ENCODE data around the gene ARHGAP30.

ARHGAP30 gene

GRCh38 chr1:161082483-161082882 lies 12.8 kb upstream of the ARHGAP30 start:
- no peak overlapping the region for H3K4me3 ChIP-seq (ENCODE audit: insufficient read depth, low read depth, low read length)
- no peaks in the 10 kb centered on the region for H3K27me3 ChIP-seq (ENCODE audit: control insufficient read depth, insufficient read depth, low read length, poor library complexity, severe bottlenecking)
- no peaks in the 10 kb centered on the region for H3K9me3 ChIP-seq (ENCODE audit: control insufficient read depth, low read length)
- no peaks in the 10 kb centered on the region for H3K36me3 ChIP-seq (ENCODE audit: control insufficient read depth, insufficient read depth, low read length)
- H3K4me1 ChIP-seq (ENCODE audit: control insufficient read depth, insufficient read depth, low read length) = peaks cover 12% of the 10 kb centered on the region
- WGBS, 2 experiments = 86 to 89% methylated on average over 2 of the region's 2 CpGs
- H3K27ac ChIP-seq (ENCODE audit: insufficient read depth, low read depth, low read length, poor library complexity, severe bottlenecking) = no peak overlapping the region

- H3K36me3 ChIP-seq (ENCODE audit: control insufficient read depth, insufficient read depth, low read length) = no peaks in the 10 kb centered on the region
- no peak overlapping the region for H3K27ac ChIP-seq (ENCODE audit: insufficient read depth, low read depth, low read length, poor library complexity, severe bottlenecking)
- no peaks in the 10 kb centered on the region for H3K27me3 ChIP-seq (ENCODE audit: control insufficient read depth, insufficient read depth, low read length, poor library complexity, severe bottlenecking)
- H3K4me3 ChIP-seq (ENCODE audit: insufficient read depth, low read depth, low read length) = no peak overlapping the region
- no peaks in the 10 kb centered on the region for H3K9me3 ChIP-seq (ENCODE audit: control insufficient read depth, low read length)
- peaks cover 12% of the 10 kb centered on the region for H3K4me1 ChIP-seq (ENCODE audit: control insufficient read depth, insufficient read depth, low read length)
- 76 to 78% methylated on average over 5 of the region's 5 CpGs for WGBS, 2 experiments
Observed at GRCh38 chr1:161081519-161081918, 11.8 kb upstream of the ARHGAP30 start.

- Histone ChIP-seq H3K27me3 (ENCODE audit: control insufficient read depth, insufficient read depth, low read length, poor library complexity, severe bottlenecking) (no peaks in the 10 kb centered on the region), H3K9me3 (ENCODE audit: control insufficient read depth, low read length) (no peaks in the 10 kb centered on the region), H3K36me3 (ENCODE audit: control insufficient read depth, insufficient read depth, low read length) (no peaks in the 10 kb centered on the region), H3K27ac (ENCODE audit: insufficient read depth, low read depth, low read length, poor library complexity, severe bottlenecking) (peak overlapping the region; percentile 50), H3K4me1 (ENCODE audit: control insufficient read depth, insufficient read depth, low read length) (peaks cover 12% of the 10 kb centered on the region), H3K4me3 (ENCODE audit: insufficient read depth, low read depth, low read length) (no peak overlapping the region)
- 61 to 70% methylated on average over 5 of the region's 5 CpGs for WGBS, 2 experiments
Observed at GRCh38 chr1:161080441-161081405, 11.0 kb upstream of the ARHGAP30 start.

GRCh38 chr1:161079436-161080110 lies 9.9 kb upstream of the ARHGAP30 start:
- WGBS, 2 experiments = 92 to 93% methylated on average over 41 of the region's 41 CpGs
- H3K27ac ChIP-seq (ENCODE audit: insufficient read depth, low read depth, low read length, poor library complexity, severe bottlenecking) = no peak overlapping the region
- peaks cover 7% of the 10 kb centered on the region for H3K4me1 ChIP-seq (ENCODE audit: control insufficient read depth, insufficient read depth, low read length)
- H3K36me3 ChIP-seq (ENCODE audit: control insufficient read depth, insufficient read depth, low read length) = no peaks in the 10 kb centered on the region
- H3K4me3 ChIP-seq (ENCODE audit: insufficient read depth, low read depth, low read length) = no peak overlapping the region
- no peaks in the 10 kb centered on the region for H3K9me3 ChIP-seq (ENCODE audit: control insufficient read depth, low read length)
- no peaks in the 10 kb centered on the region for H3K27me3 ChIP-seq (ENCODE audit: control insufficient read depth, insufficient read depth, low read length, poor library complexity, severe bottlenecking)

- Histone ChIP-seq H3K4me1 (ENCODE audit: control insufficient read depth, insufficient read depth, low read length) (no peaks in the 10 kb centered on the region), H3K4me3 (ENCODE audit: insufficient read depth, low read depth, low read length) (no peak overlapping the region), H3K9me3 (ENCODE audit: control insufficient read depth, low read length) (no peaks in the 10 kb centered on the region), H3K27ac (ENCODE audit: insufficient read depth, low read depth, low read length, poor library complexity, severe bottlenecking) (no peak overlapping the region), H3K27me3 (ENCODE audit: control insufficient read depth, insufficient read depth, low read length, poor library complexity, severe bottlenecking) (no peaks in the 10 kb centered on the region), H3K36me3 (ENCODE audit: control insufficient read depth, insufficient read depth, low read length) (no peaks in the 10 kb centered on the region)
- 88 to 91% methylated on average over 9 of the region's 9 CpGs for WGBS, 2 experiments
Observed at GRCh38 chr1:161077426-161077825, 7.7 kb upstream of the ARHGAP30 start.

- no peak overlapping the region for H3K4me3 ChIP-seq (ENCODE audit: insufficient read depth, low read depth, low read length)
- H3K4me1 ChIP-seq (ENCODE audit: control insufficient read depth, insufficient read depth, low read length) = no peaks in the 10 kb centered on the region
- no peaks in the 10 kb centered on the region for H3K36me3 ChIP-seq (ENCODE audit: control insufficient read depth, insufficient read depth, low read length)
- H3K27me3 ChIP-seq (ENCODE audit: control insufficient read depth, insufficient read depth, low read length, poor library complexity, severe bottlenecking) = no peaks in the 10 kb centered on the region
- no peak overlapping the region for H3K27ac ChIP-seq (ENCODE audit: insufficient read depth, low read depth, low read length, poor library complexity, severe bottlenecking)
- H3K9me3 ChIP-seq (ENCODE audit: control insufficient read depth, low read length) = no peaks in the 10 kb centered on the region
Observed at GRCh38 chr1:161076410-161076809, 6.7 kb upstream of the ARHGAP30 start.

GRCh38 chr1:161074676-161075368 lies 5.1 kb upstream of the ARHGAP30 start:
- Histone ChIP-seq H3K4me3 (ENCODE audit: insufficient read depth, low read depth, low read length) (no peak overlapping the region), H3K36me3 (ENCODE audit: control insufficient read depth, insufficient read depth, low read length) (no peaks in the 10 kb centered on the region), H3K27ac (ENCODE audit: insufficient read depth, low read depth, low read length, poor library complexity, severe bottlenecking) (no peak overlapping the region), H3K9me3 (ENCODE audit: control insufficient read depth, low read length) (no peaks in the 10 kb centered on the region), H3K27me3 (ENCODE audit: control insufficient read depth, insufficient read depth, low read length, poor library complexity, severe bottlenecking) (no peaks in the 10 kb centered on the region), H3K4me1 (ENCODE audit: control insufficient read depth, insufficient read depth, low read length) (no peaks in the 10 kb centered on the region)
- WGBS, 2 experiments = 91% methylated on average over 12 of the region's 12 CpGs

- H3K36me3 ChIP-seq (ENCODE audit: control insufficient read depth, insufficient read depth, low read length) = no peaks in the 10 kb centered on the region
- H3K27me3 ChIP-seq (ENCODE audit: control insufficient read depth, insufficient read depth, low read length, poor library complexity, severe bottlenecking) = no peaks in the 10 kb centered on the region
- WGBS, 2 experiments = 80 to 81% methylated on average over 7 of the region's 7 CpGs
Observed at GRCh38 chr1:161073474-161074121, 3.9 kb upstream of the ARHGAP30 start.

GRCh38 chr1:161072751-161073449 lies 3.2 kb upstream of the ARHGAP30 start:
- Histone ChIP-seq H3K27ac (ENCODE audit: insufficient read depth, low read depth, low read length, poor library complexity, severe bottlenecking) (no peak overlapping the region), H3K4me1 (ENCODE audit: control insufficient read depth, insufficient read depth, low read length) (no peaks in the 10 kb centered on the region), H3K4me3 (ENCODE audit: insufficient read depth, low read depth, low read length) (no peak overlapping the region), H3K9me3 (ENCODE audit: control insufficient read depth, low read length) (no peaks in the 10 kb centered on the region), H3K27me3 (ENCODE audit: control insufficient read depth, insufficient read depth, low read length, poor library complexity, severe bottlenecking) (no peaks in the 10 kb centered on the region), H3K36me3 (ENCODE audit: control insufficient read depth, insufficient read depth, low read length) (no peaks in the 10 kb centered on the region)
- WGBS, 2 experiments = 89 to 91% methylated on average over 19 of the region's 19 CpGs

More at GRCh38 chr1:161073474-161074121, 3.9 kb upstream of the ARHGAP30 start:
- Histone ChIP-seq H3K27ac (ENCODE audit: insufficient read depth, low read depth, low read length, poor library complexity, severe bottlenecking) (no peak overlapping the region), H3K4me1 (ENCODE audit: control insufficient read depth, insufficient read depth, low read length) (no peaks in the 10 kb centered on the region), H3K9me3 (ENCODE audit: control insufficient read depth, low read length) (no peaks in the 10 kb centered on the region), H3K4me3 (ENCODE audit: insufficient read depth, low read depth, low read length) (no peak overlapping the region)

Measured in ectodermal cell (in vitro differentiated cells).